ENCODE results near the gene CARD19.

DNA sequence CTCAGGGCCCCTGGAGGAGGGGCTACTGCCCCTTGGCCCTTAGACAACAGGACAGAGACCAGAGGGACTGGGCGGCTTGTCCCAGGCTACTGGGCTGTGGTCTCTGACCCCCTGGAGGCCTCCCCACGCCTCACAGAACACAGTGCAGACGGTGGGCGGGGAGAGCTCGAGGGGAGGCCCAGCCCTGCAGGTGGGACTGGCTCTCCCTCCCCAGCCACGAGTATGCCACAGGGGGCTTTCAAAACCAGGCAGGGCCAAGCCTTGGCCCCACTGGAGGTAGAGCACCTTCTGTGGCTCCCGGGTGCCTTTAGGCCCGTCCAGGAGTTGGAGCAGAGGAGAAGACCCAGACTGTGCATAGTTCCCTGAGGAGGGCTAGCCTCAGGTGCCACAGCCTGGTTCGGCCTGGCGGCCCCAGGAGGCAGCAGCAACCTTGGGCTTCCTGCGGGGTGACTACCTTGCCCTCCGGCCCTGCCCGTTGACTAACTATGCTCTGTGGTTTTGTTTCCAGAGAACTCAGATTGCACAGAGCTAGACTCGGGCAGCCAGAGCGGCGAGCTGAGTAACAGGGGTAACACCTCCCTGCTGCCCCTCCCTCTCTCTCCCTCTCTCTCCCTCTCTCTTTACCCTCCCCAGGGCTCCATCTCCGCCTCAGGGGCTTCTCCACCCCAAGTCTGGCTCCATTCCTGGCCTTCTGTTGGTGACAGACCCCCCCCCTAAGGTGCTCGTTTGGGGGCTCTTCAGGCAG, 15.5 kb downstream of the CARD19 start:
- no peak for TF ChIP-seq POLR2AphosphoS5 (IDR thresholded peaks at IDR 0.05)
- TF ChIP-seq, protein P1, sequence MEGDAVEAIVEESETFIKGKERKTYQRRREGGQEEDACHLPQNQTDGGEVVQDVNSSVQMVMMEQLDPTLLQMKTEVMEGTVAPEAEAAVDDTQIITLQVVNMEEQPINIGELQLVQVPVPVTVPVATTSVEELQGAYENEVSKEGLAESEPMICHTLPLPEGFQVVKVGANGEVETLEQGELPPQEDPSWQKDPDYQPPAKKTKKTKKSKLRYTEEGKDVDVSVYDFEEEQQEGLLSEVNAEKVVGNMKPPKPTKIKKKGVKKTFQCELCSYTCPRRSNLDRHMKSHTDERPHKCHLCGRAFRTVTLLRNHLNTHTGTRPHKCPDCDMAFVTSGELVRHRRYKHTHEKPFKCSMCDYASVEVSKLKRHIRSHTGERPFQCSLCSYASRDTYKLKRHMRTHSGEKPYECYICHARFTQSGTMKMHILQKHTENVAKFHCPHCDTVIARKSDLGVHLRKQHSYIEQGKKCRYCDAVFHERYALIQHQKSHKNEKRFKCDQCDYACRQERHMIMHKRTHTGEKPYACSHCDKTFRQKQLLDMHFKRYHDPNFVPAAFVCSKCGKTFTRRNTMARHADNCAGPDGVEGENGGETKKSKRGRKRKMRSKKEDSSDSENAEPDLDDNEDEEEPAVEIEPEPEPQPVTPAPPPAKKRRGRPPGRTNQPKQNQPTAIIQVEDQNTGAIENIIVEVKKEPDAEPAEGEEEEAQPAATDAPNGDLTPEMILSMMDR (IDR thresholded peaks at IDR 0.05), result no peak
- no peak for TF ChIP-seq POLR2A (IDR thresholded peaks at IDR 0.05; ENCODE audit: low read depth)

Data from esophagus muscularis mucosa (tissue), 3 donors.